Transverse colon (tissue), 3 donors: ENCODE data around the gene MAP1LC3B.

Experiments
- EP300 ChIP-seq: sonication (generic); formaldehyde crosslinking; IDR thresholded peaks from one replicate; pipeline ENCODE4 v1.6.1; 2017; ENCODE audit warnings: antibody characterized with exemption, low read depth
- POLR2A ChIP-seq: fragments of 450-650 bp; IDR thresholded peaks from one replicate; pipeline ENCODE4 v1.6.1; 2016; ENCODE audit warnings: antibody characterized with exemption, mild to moderate bottlenecking, moderate library complexity
- POLR2AphosphoS5 ChIP-seq, 3 donors: sonication (generic); formaldehyde crosslinking; IDR thresholded peaks; one replicate each; pipeline ENCODE4 v1.6.1; 2016; ENCODE audit warnings: antibody characterized with exemption in 3 of 3

GRCh38 chr16:87350681-87351319 is 41.3 kb upstream of the MAP1LC3B start:
- TF ChIP-seq EP300 (no peak), POLR2AphosphoS5 (IDR thresholded peaks at IDR 0.05) (no peak), POLR2A (no peak)
